RPMI7951 (cell line): ENCODE measurements around the gene FANCI. TPM values are rescaled to one million over a fixed set of nuclear protein-coding genes. Genes with fewer than 3 reads are reported as not detected.
"Not testable (repeated sequence)": the region's sequence is repeated elsewhere in the genome, so short reads cannot be mapped to it uniquely, and the experiment has no call there.

Experiments used
- DNase-seq: peaks from one replicate; pipeline ENCODE4 v3.0.0-alpha.2; 2012; ENCODE audit warnings: low read depth
- total RNA-seq: library from RNA; depleted of rRNA; stranded (reverse); fragments of >200 nt; shearing (Covaris generic); gene quantifications from 2 replicates; pipeline ENCODE4 v1.2.3, GENCODE V29; 2014

The FANCI gene
- total RNA-seq, 1 experiment from 2014 or later = 86.6 TPM

GRCh38 chr15:89225588-89225987 is 18.2 kb upstream of the FANCI start:
- no peak for DNase-seq

GRCh38 chr15:89226359-89227221 is 17.2 kb upstream of the FANCI start:
- no peak for DNase-seq

GRCh38 chr15:89227425-89227824 is 16.4 kb upstream of the FANCI start:
- no peak for DNase-seq

GRCh38 chr15:89230277-89230676 is 13.5 kb upstream of the FANCI start:
- no peak for DNase-seq

GRCh38 chr15:89231832-89232231 is 11.9 kb upstream of the FANCI start:
- no peak for DNase-seq

- not testable (repeated sequence) for DNase-seq
Observed at GRCh38 chr15:89239883-89240810, 3.6 kb upstream of the FANCI start.

GRCh38 chr15:89243046-89243690 is 611 bp upstream of the FANCI start:
- DNase-seq = no peak

GRCh38 chr15:89244574-89244903 is 760 bp downstream of the FANCI start:
- no peak for DNase-seq

GRCh38 chr15:89247446-89247845 is 3.7 kb downstream of the FANCI start:
- no peak for DNase-seq

- no peak for DNase-seq
Observed at GRCh38 chr15:89248584-89248983, 4.8 kb downstream of the FANCI start.

- DNase-seq = not testable (repeated sequence)
Observed at GRCh38 chr15:89250142-89250541, 6.4 kb downstream of the FANCI start.

- DNase-seq = not testable (repeated sequence)
Observed at GRCh38 chr15:89277281-89277680, 33.5 kb downstream of the FANCI start.

GRCh38 chr15:89278307-89278706 is 34.5 kb downstream of the FANCI start:
- no peak for DNase-seq

GRCh38 chr15:89282631-89283030 is 38.9 kb downstream of the FANCI start:
- no peak for DNase-seq

GRCh38 chr15:89283201-89283600 is 39.4 kb downstream of the FANCI start:
- no peak for DNase-seq

GRCh38 chr15:89291934-89292438 is 48.2 kb downstream of the FANCI start:
- DNase-seq = no peak

GRCh38 chr15:89293012-89293411 is 49.2 kb downstream of the FANCI start:
- no peak for DNase-seq

GRCh38 chr15:89299896-89300295 is 56.1 kb downstream of the FANCI start:
- peak; percentile 27 for DNase-seq

GRCh38 chr15:89301304-89302089 is 57.7 kb downstream of the FANCI start:
- no peak for DNase-seq

- DNase-seq = no peak
Observed at GRCh38 chr15:89303986-89304385, 60.2 kb downstream of the FANCI start.

- DNase-seq = no peak
Observed at GRCh38 chr15:89305395-89305794, 61.6 kb downstream of the FANCI start.
